ENCODE data around the gene UGT1A4. TPM values are rescaled to one million over a fixed set of nuclear protein-coding genes. Genes with fewer than 3 reads are reported as not detected.

UGT1A4 gene
- polyA plus RNA-seq, 1 experiment, result not detected

GRCh38 chr2:233706720-233707119 is 11.8 kb upstream of the UGT1A4 start:
- TF ChIP-seq CTCF (IDR thresholded peaks at IDR 0.05; ENCODE audit: insufficient read depth, low read depth, low read length), result no peak
- no peaks in the 10 kb centered on the region for H3K27me3 ChIP-seq (ENCODE audit: control insufficient read depth, insufficient read depth, low read length)
- DNase-seq (ENCODE audit: low read depth), result no peak
- ChIA-PET POLR2A (no interaction called here), CTCF (interaction anchor here (0.6 to 1.4 kb wide), 2 partner anchors 258 to 269 kb away, joined by 4 to 7 read pairs; no protein-coding TSS in a partner anchor)
- H3K36me3 ChIP-seq (ENCODE audit: control insufficient read depth, insufficient read depth, low read length), result no peaks in the 10 kb centered on the region
- no peak overlapping the region for H3K4me3 ChIP-seq (ENCODE audit: low read depth, low read length)

GRCh38 chr2:233707940-233708644 is 10.4 kb upstream of the UGT1A4 start:
- TF ChIP-seq CTCF (IDR thresholded peaks at IDR 0.05; ENCODE audit: insufficient read depth, low read depth, low read length), result no peak
- no peaks in the 10 kb centered on the region for H3K27me3 ChIP-seq (ENCODE audit: control insufficient read depth, insufficient read depth, low read length)
- DNase-seq (ENCODE audit: low read depth), result no peak
- H3K4me3 ChIP-seq (ENCODE audit: low read depth, low read length), result no peak overlapping the region
- ChIA-PET POLR2A (no interaction called here), CTCF (no interaction called here)
- no peaks in the 10 kb centered on the region for H3K36me3 ChIP-seq (ENCODE audit: control insufficient read depth, insufficient read depth, low read length)

GRCh38 chr2:233708942-233709341 is 9.6 kb upstream of the UGT1A4 start:
- POLR2A ChIA-PET, result no interaction called here
- H3K4me3 ChIP-seq (ENCODE audit: low read depth, low read length), result no peak overlapping the region
- CTCF ChIA-PET, result interaction anchor here (1.1 kb wide), 1 partner anchor 266 kb away, joined by 3 read pairs; no protein-coding TSS in a partner anchor
- H3K36me3 ChIP-seq (ENCODE audit: control insufficient read depth, insufficient read depth, low read length), result no peaks in the 10 kb centered on the region
- no peak for TF ChIP-seq CTCF (IDR thresholded peaks at IDR 0.05; ENCODE audit: insufficient read depth, low read depth, low read length)
- H3K27me3 ChIP-seq (ENCODE audit: control insufficient read depth, insufficient read depth, low read length), result no peaks in the 10 kb centered on the region
- no peak for DNase-seq (ENCODE audit: low read depth)

- DNase-seq (ENCODE audit: low read depth), result no peak
- no peak overlapping the region for H3K4me3 ChIP-seq (ENCODE audit: low read depth, low read length)
- peak; percentile 96 for TF ChIP-seq CTCF (IDR thresholded peaks at IDR 0.05; ENCODE audit: insufficient read depth, low read depth, low read length)
- H3K27me3 ChIP-seq (ENCODE audit: control insufficient read depth, insufficient read depth, low read length), result no peaks in the 10 kb centered on the region
- no peaks in the 10 kb centered on the region for H3K36me3 ChIP-seq (ENCODE audit: control insufficient read depth, insufficient read depth, low read length)
- ChIA-PET POLR2A (no interaction called here), CTCF (interaction anchor here (0.6 to 3.1 kb wide), 16 partner anchors 10 to 307 kb away, joined by 3 to 56 read pairs (median 5); partner anchors contain the start of genes UGT1A6 and UGT1A9)
These were observed 7.1 kb upstream of the UGT1A4 start for GRCh38 chr2:233711312-233712008.

- ChIA-PET CTCF (interaction anchor here (0.8 to 3.1 kb wide), 8 partner anchors 8 to 308 kb away, joined by 3 to 56 read pairs (median 4); partner anchors contain the start of gene UGT1A6), POLR2A (no interaction called here)
- Histone ChIP-seq H3K36me3 (ENCODE audit: control insufficient read depth, insufficient read depth, low read length) (no peaks in the 10 kb centered on the region), H3K27me3 (ENCODE audit: control insufficient read depth, insufficient read depth, low read length) (no peaks in the 10 kb centered on the region), H3K4me3 (ENCODE audit: low read depth, low read length) (no peak within 1 kb of the TSS)
- TF ChIP-seq CTCF (IDR thresholded peaks at IDR 0.05; ENCODE audit: insufficient read depth, low read depth, low read length), result no peak
- no peak for DNase-seq (ENCODE audit: low read depth)
These were observed 5.8 kb upstream of the UGT1A4 start, which contains the start of gene UGT1A5 for GRCh38 chr2:233712611-233713261. Gene UGT1A5 (plus strand): TSS chr2:233712907. CDS start chr2:233712992, 85 bp downstream.
